Uterus (tissue), 4 donors: ENCODE data around the gene CCDC106. TPM values are rescaled to one million over a fixed set of nuclear protein-coding genes. Genes with fewer than 3 reads are reported as not detected.

ENCODE experiments used
- DNase-seq, 2 donors: peaks; one replicate each; pipeline ENCODE4 v3.0.0-alpha.2; 2019 to 2020
- H3K27ac ChIP-seq, 2 donors: fragments of 200-600 bp; sonication (generic); 1 replicate in 1 of 2; 2 replicates in 1 of 2; pipeline ENCODE4 v1.5.1; 2016 to 2018
- H3K27me3 ChIP-seq, 2 donors: fragments of 200-600 bp; sonication (generic); one replicate each; pipeline ENCODE4 v1.5.1; 2018 to 2019; ENCODE audit warnings: control low read depth in 1 of 2
- H3K36me3 ChIP-seq, 2 donors: fragments of 200-600 bp; sonication (generic); one replicate each; pipeline ENCODE4 v1.5.1; 2019; ENCODE audit warnings: control low read depth in 1 of 2
- H3K4me1 ChIP-seq, 2 donors: fragments of 200-600 bp; sonication (generic); one replicate each; pipeline ENCODE4 v1.5.1; 2018 to 2019; ENCODE audit warnings: control low read depth in 1 of 2
- H3K4me3 ChIP-seq, 2 donors: fragments of 200-600 bp; sonication (generic); 1 replicate in 1 of 2; 2 replicates in 1 of 2; pipeline ENCODE4 v1.5.1; 2018 to 2019; ENCODE audit warnings: mild to moderate bottlenecking in 1 of 2
- H3K9me3 ChIP-seq, 2 donors: fragments of 200-600 bp; sonication (generic); one replicate each; pipeline ENCODE4 v1.5.1; 2019; ENCODE audit warnings: control low read depth in 1 of 2
- POLR2A ChIP-seq, 2 donors: fragments of 450-650 bp; IDR thresholded peaks; one replicate each; pipeline ENCODE4 v1.6.1; 2016; ENCODE audit warnings: antibody characterized with exemption in 2 of 2, mild to moderate bottlenecking in 1 of 2, moderate library complexity in 1 of 2
- intact Hi-C: fragments of 100-400 bp; cut with DNase I; formaldehyde crosslinking; loops from one replicate; pipeline ENCODE4 v1.15.1; 2023; ENCODE audit warnings: low total_unique reads
- total RNA-seq, 4 donors: library from RNA; depleted of rRNA in 3 of 4; stranded (reverse); fragments of >200 nt in 3 of 4; gene quantifications; one replicate each; pipeline versions ENCODE4 v1.1.0 to v1.2.4, GENCODE V29; 2014 to 2023
- TF ChIP-seq, protein P1 (sequence below), 4 experiments: fragments of 200-600 bp in 2 of 4; fragments of 450-650 bp in 2 of 4; sonication (generic) in 2 of 4; IDR thresholded peaks; one replicate each; pipeline ENCODE4 v1.5.1; 2016 to 2019; ENCODE audit warnings: antibody characterized with exemption in 4 of 4, mild to moderate bottlenecking in 2 of 4, moderate library complexity in 1 of 4
- donor health status: DM: yes; HTN: yes; CAD: no.

The CCDC106 gene
- total RNA-seq, 4 donors from 2014 or later = 2.9 to 25.0 (median 6.7) TPM

DNA sequence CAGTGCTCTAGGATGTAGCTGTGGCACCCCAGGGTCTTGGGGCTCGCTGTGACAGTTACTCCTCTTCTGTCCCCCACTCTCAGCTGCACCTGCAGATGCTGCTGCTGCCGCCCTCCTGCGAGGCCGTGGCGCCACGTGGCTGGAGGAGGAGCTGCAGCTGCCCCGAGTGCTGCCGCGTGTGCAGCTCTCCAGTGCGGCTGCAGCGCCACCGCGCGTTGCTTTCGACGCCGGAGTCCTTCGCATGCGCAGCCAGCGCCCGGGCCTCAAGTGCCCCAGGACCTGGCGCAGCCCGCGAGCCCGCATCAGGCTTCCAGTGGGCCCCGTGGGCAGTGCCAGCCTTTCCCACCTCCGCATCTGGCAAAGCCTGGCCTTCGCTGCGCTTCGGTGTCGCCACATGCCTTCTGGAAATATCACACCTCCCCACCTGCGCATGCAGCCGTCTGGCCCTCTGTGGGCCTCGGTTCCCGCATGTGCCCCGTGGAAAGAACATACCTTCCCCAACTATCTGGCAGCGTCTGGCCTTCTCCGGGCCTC, 7.9 kb upstream of the CCDC106 start:
- Histone ChIP-seq H3K27me3 (no peaks in the 10 kb centered on the region), H3K9me3 (no peaks in the 10 kb centered on the region), H3K36me3 (no peaks in the 10 kb centered on the region), H3K27ac (peak overlapping the region; percentile 88 to 98), H3K4me1 (peaks cover 0 to 41% of the 10 kb centered on the region in 2 donors), H3K4me3 (peak overlapping the region; percentile 72 to 94)
- DNase-seq = peak in 1 of 2 donors; percentile 71
- TF ChIP-seq, protein P1, sequence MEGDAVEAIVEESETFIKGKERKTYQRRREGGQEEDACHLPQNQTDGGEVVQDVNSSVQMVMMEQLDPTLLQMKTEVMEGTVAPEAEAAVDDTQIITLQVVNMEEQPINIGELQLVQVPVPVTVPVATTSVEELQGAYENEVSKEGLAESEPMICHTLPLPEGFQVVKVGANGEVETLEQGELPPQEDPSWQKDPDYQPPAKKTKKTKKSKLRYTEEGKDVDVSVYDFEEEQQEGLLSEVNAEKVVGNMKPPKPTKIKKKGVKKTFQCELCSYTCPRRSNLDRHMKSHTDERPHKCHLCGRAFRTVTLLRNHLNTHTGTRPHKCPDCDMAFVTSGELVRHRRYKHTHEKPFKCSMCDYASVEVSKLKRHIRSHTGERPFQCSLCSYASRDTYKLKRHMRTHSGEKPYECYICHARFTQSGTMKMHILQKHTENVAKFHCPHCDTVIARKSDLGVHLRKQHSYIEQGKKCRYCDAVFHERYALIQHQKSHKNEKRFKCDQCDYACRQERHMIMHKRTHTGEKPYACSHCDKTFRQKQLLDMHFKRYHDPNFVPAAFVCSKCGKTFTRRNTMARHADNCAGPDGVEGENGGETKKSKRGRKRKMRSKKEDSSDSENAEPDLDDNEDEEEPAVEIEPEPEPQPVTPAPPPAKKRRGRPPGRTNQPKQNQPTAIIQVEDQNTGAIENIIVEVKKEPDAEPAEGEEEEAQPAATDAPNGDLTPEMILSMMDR (IDR thresholded peaks at IDR 0.05) = peak; percentile 13 to 56 (median 51)
- TF ChIP-seq POLR2A (IDR thresholded peaks at IDR 0.05) = no peak
- intact Hi-C loops = loop anchor here (10.0 kb wide), 1 partner anchor 525 kb away; the partner anchor contains the start of gene PPP1R12C

DNA sequence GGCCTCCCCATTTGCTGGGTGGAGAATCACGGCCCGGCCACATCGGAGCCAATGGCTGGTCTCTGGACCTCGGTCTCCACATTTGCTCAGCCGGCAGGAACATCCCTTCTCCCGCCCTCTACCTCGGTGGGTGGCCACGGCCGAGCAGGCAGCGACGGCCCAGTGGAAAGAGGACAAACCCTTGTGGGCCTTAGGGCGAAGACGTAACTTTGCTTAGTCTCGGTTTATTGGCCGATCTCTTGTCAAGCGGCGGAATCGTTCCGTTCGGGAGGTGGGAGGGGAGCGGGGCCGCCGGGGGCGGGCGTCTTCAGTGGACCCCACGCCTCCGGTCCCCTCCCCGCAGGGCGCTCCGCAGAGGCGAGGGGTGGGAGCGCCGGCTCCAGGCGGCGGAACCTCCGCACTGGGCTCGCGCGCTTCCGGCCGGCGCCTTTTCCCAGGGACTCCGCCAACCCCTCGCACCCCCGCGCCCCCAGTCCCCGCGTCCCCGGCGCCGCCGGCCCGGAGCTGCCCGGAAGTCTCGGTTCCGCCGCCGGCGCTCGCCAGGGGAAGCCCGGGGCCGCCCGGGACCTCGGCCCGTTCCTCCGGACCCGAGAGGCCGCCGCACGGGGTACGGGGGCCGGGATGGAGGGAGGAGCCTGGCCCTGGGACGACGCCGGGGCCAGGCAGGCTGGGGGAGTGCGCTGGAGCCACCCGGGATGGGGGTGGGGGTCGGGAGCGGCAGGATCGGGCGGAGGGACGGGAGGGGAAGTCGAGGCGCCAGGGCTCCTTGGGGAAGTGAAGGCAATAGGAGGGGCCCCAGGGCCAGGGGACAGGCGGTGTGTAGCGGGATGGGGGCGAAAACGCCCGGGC, 7.2 kb upstream of the CCDC106 start, which contains the start of gene ZNF580:
TSS of gene ZNF580 (plus strand) at position 426 of the 849 bp plus-strand sequence. CDS start 1,507 bp downstream, outside the sequence.
- H3K4me3 ChIP-seq = peak within 1 kb of the TSS; percentile 72 to 94
- DNase-seq = peak in 1 of 2 donors; percentile 72
- no peaks in the 10 kb centered on the region for H3K27me3 ChIP-seq
- intact Hi-C loops = loop anchor here (10.0 kb wide), 1 partner anchor 526 kb away; the partner anchor contains the start of gene PPP1R12C
- TF ChIP-seq, protein P1 (IDR thresholded peaks at IDR 0.05) = no peak
- peak; percentile 11 to 15 for TF ChIP-seq POLR2A (IDR thresholded peaks at IDR 0.05)
- H3K4me1 ChIP-seq = peaks cover 0 to 36% of the 10 kb centered on the region in 2 donors
- no peaks in the 10 kb centered on the region for H3K36me3 ChIP-seq
- peak within 1 kb of the TSS; percentile 88 to 98 for H3K27ac ChIP-seq
- no peaks in the 10 kb centered on the region for H3K9me3 ChIP-seq

DNA sequence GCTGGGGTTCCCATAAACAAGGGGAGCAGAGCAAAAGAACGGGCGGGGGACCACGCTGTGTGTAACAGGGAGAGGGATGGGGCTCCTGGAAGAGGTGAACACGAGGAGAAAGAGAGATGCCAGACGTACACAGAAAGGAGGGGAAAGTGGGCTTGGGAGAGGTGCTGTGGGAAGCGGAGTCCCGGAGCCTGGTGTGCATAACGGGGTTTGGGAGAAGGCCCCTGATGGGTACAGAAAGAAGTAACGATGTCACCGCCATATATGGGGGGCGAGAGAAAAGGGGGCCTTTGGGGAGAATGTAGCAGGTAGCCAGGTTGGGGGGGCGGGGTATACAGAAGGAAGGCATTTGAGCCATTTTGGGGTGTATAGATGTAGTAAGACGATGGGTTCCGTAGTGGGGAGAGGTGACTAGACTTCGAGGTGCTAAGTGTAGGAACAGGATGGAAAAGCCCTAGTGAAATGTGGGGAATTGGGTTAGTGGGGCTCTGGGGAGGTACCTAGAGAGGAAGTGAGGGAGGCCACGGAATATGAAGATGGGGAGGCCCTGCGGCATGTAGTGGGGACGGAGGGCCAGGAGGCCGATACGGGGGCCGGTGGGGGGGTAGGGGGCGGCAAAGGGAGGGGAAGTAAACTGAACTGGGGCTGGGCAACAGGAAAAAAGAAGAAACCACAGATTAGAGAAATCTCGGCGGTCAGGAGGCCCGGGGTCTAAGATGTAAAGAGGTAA, 6.4 kb upstream of the CCDC106 start:
- Histone ChIP-seq H3K27ac (peak overlapping the region; percentile 88 to 98), H3K36me3 (no peaks in the 10 kb centered on the region), H3K9me3 (no peaks in the 10 kb centered on the region), H3K4me3 (peak overlapping the region; percentile 72 to 94), H3K4me1 (peaks cover 0 to 29% of the 10 kb centered on the region in 2 donors), H3K27me3 (no peaks in the 10 kb centered on the region)
- TF ChIP-seq, protein P1 (IDR thresholded peaks at IDR 0.05) = no peak
- no peak for TF ChIP-seq POLR2A (IDR thresholded peaks at IDR 0.05)
- intact Hi-C loops = loop anchor here (10.0 kb wide), 1 partner anchor 527 kb away; the partner anchor contains the start of gene PPP1R12C
- no peak for DNase-seq

DNA sequence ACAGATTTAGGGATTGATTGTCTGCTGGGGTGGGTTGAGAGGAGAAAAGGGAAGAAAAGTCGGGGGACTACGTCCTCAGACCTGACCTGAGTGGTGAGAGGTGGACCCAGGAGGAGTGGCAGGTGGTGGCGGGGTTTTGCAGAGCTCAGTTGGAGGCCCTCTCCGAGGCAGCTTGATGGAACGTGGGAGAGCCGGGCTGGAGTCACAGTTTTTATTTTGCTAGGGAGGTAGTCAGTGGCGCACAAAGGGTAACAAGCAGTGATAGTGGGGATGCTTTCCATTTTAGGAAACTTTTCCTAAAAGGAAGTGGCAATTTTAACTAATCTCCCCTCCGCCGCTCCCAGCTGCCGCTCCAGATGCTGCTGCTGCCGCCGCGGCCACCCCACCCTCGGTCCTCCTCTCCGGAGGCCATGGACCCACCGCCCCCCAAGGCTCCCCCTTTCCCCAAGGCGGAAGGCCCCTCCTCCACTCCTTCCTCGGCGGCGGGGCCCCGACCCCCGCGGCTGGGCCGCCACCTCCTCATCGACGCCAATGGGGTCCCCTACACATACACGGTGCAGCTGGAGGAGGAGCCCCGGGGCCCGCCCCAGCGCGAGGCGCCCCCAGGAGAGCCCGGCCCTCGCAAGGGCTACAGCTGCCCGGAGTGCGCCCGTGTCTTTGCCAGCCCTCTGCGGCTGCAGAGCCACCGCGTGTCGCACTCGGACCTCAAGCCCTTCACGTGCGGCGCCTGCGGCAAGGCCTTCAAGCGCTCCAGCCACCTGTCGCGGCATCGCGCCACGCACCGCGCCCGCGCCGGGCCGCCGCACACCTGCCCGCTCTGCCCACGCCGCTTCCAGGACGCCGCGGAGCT, 5.6 kb upstream of the CCDC106 start:
- Histone ChIP-seq H3K9me3 (no peaks in the 10 kb centered on the region), H3K27ac (peak overlapping the region; percentile 88 to 98), H3K4me3 (peak overlapping the region; percentile 72 to 94), H3K27me3 (no peaks in the 10 kb centered on the region), H3K36me3 (no peaks in the 10 kb centered on the region), H3K4me1 (peaks cover 0 to 21% of the 10 kb centered on the region in 2 donors)
- no peak for DNase-seq
- TF ChIP-seq POLR2A (IDR thresholded peaks at IDR 0.05) = peak in 1 of 2 donors; percentile 30
- TF ChIP-seq, protein P1 (IDR thresholded peaks at IDR 0.05) = no peak
- intact Hi-C loops = loop anchor here (10.0 kb wide), 1 partner anchor 528 kb away; the partner anchor contains the start of gene PPP1R12C
